Endothelial cell (in vitro differentiated cells): ENCODE measurements around the gene UNC13C. TPM values are rescaled to one million over a fixed set of nuclear protein-coding genes. Genes with fewer than 3 reads are reported as not detected.
A peak's percentile ranks its signal among the peaks of the same experiment; 100 is the strongest.

Source experiments
- DNase-seq: peaks from one replicate; pipeline ENCODE4 v3.0.0; 2021; ENCODE audit warnings: low spot score
- H3K27ac Mint-ChIP-seq: one replicate; pipeline ENCODE4 v1.8.0; 2021; ENCODE audit warnings: mixed read lengths, inconsistent platforms; ENCODE audit not compliant: unreplicated experiment
- H3K27me3 Mint-ChIP-seq: one replicate; pipeline ENCODE4 v1.8.0; 2021; ENCODE audit warnings: mild to moderate bottlenecking, moderate library complexity, mixed read lengths, inconsistent platforms; ENCODE audit not compliant: unreplicated experiment
- H3K36me3 Mint-ChIP-seq: one replicate; pipeline ENCODE4 v1.8.0; 2021; ENCODE audit warnings: mild to moderate bottlenecking, low read depth, mixed read lengths, inconsistent platforms; ENCODE audit not compliant: unreplicated experiment
- H3K4me1 Mint-ChIP-seq: one replicate; pipeline ENCODE4 v1.8.0; 2021; ENCODE audit warnings: mild to moderate bottlenecking, mixed read lengths, inconsistent platforms; ENCODE audit not compliant: unreplicated experiment
- H3K4me3 Mint-ChIP-seq: one replicate; pipeline ENCODE4 v1.8.0; 2021; ENCODE audit warnings: mild to moderate bottlenecking, mixed read lengths, inconsistent platforms; ENCODE audit not compliant: unreplicated experiment
- H3K9me3 Mint-ChIP-seq: one replicate; pipeline ENCODE4 v1.8.0; 2021; ENCODE audit warnings: mixed read lengths, inconsistent platforms; ENCODE audit not compliant: unreplicated experiment
- CTCF ChIP-seq: fragments of 200-600 bp; sonication (generic); IDR thresholded peaks from one replicate; pipeline ENCODE4 v1.5.0; 2021; ENCODE audit warnings: antibody characterized with exemption; ENCODE audit not compliant: unreplicated experiment
- total RNA-seq: library from RNA; stranded (reverse); fragmentation: NEBNext Ultra II Directional; extraction: Animal tissue kit (Norgen Biotek cat#: 25700); gene quantifications from one replicate; pipeline ENCODE4 v1.2.1, GENCODE V29; 2021; ENCODE audit not compliant: unreplicated experiment

UNC13C gene
- total RNA-seq, 1 donor from 2014 or later = 0.08 TPM

GRCh38 chr15:54032066-54032465 lies 53.8 kb downstream of the UNC13C start:
- H3K9me3 Mint-ChIP-seq = peaks cover 13% of the 10 kb centered on the region

GRCh38 chr15:54033356-54033860 lies 55.2 kb downstream of the UNC13C start:
- H3K4me3 Mint-ChIP-seq = no peak overlapping the region
- no peaks in the 10 kb centered on the region for H3K36me3 Mint-ChIP-seq
- peaks cover 1% of the 10 kb centered on the region for H3K27me3 Mint-ChIP-seq
- peaks cover 9% of the 10 kb centered on the region for H3K4me1 Mint-ChIP-seq
- no peak for DNase-seq
- TF ChIP-seq CTCF = no peak
- H3K27ac Mint-ChIP-seq = peak overlapping the region; percentile 49
- peaks cover 13% of the 10 kb centered on the region for H3K9me3 Mint-ChIP-seq

More at GRCh38 chr15:54032066-54032465, 53.8 kb downstream of the UNC13C start:
- H3K36me3 Mint-ChIP-seq = no peaks in the 10 kb centered on the region
- no peak overlapping the region for H3K27ac Mint-ChIP-seq
- H3K27me3 Mint-ChIP-seq = peaks cover 5% of the 10 kb centered on the region
- no peak overlapping the region for H3K4me3 Mint-ChIP-seq
- peaks cover 9% of the 10 kb centered on the region for H3K4me1 Mint-ChIP-seq
- TF ChIP-seq CTCF = no peak
- DNase-seq = no peak

GRCh38 chr15:54033869-54034458 lies 55.7 kb downstream of the UNC13C start:
- no peak for TF ChIP-seq CTCF
- Mint-ChIP-seq H3K27me3 (peaks cover 1% of the 10 kb centered on the region), H3K27ac (peak overlapping the region; percentile 70), H3K9me3 (peaks cover 13% of the 10 kb centered on the region), H3K4me1 (peaks cover 9% of the 10 kb centered on the region), H3K36me3 (no peaks in the 10 kb centered on the region), H3K4me3 (no peak overlapping the region)
- no peak for DNase-seq

- H3K4me3 Mint-ChIP-seq = no peak overlapping the region
- no peak for TF ChIP-seq CTCF
- peaks cover 9% of the 10 kb centered on the region for H3K4me1 Mint-ChIP-seq
- H3K27me3 Mint-ChIP-seq = peaks cover 1% of the 10 kb centered on the region
- H3K36me3 Mint-ChIP-seq = no peaks in the 10 kb centered on the region
- DNase-seq = no peak
- H3K9me3 Mint-ChIP-seq = peaks cover 13% of the 10 kb centered on the region
- no peak overlapping the region for H3K27ac Mint-ChIP-seq
These were observed 57.4 kb downstream of the UNC13C start for GRCh38 chr15:54035616-54036015.

GRCh38 chr15:54045397-54045796 lies 67.2 kb downstream of the UNC13C start:
- no peak overlapping the region for H3K4me3 Mint-ChIP-seq
- H3K27me3 Mint-ChIP-seq = peaks cover 2% of the 10 kb centered on the region
- H3K4me1 Mint-ChIP-seq = no peaks in the 10 kb centered on the region
- TF ChIP-seq CTCF = no peak
- H3K36me3 Mint-ChIP-seq = no peaks in the 10 kb centered on the region
- DNase-seq = no peak
- peaks cover 11% of the 10 kb centered on the region for H3K9me3 Mint-ChIP-seq
- H3K27ac Mint-ChIP-seq = no peak overlapping the region
